Stimulated activated CD8-positive, alpha-beta memory T cell treated with anti-CD3 and anti-CD28 coated beads, Interleukin-7, amount 100 ng/mL, for 24 hours (primary cell): ENCODE measurements around the gene PAPPA.

ENCODE experiments used
- DNase-seq: peaks from one replicate; pipeline ENCODE4 v3.0.0-alpha.2; 2020; ENCODE audit warnings: low read depth

Gene PAPPA

DNA sequence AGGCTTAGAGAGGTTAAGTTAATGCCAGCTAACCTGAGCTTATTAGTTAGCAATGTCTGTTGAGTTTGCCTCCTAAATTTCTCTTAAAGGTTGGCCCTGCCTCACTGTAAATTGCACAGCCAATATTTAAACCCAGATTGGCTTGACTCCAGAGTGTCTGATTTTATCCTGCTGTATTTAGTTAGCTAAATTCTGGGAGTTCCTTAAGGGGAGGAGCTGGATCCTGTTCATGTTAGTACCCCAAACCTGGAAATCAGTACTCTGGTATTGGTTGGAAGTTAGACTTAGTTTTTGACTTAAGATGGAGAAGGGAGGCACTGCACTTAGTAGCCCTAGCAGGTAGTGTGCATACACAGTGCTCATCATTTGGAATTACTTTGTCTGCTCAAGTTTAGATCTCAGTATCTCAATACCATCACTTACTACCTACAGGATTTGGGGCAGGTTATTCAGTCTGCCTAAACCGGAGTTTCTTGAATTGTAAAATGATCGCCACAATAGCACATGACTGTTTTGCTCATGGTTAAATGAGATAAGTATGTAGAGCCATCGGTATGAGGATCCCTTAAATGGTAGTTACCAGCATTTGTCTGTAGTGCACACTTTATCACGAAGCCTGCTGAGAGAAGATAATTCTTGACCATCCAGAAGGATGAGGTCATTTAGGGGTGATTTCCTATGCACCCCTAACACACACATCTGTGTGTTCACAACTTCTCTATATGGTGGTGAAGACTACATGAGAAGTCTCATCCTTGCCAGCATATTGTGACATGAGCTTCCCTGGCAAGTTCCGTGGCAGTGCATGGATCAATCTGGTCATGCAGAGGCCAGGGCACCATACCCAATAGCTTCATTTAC, 268.8 kb downstream of the PAPPA start:
- no peak for DNase-seq

DNA sequence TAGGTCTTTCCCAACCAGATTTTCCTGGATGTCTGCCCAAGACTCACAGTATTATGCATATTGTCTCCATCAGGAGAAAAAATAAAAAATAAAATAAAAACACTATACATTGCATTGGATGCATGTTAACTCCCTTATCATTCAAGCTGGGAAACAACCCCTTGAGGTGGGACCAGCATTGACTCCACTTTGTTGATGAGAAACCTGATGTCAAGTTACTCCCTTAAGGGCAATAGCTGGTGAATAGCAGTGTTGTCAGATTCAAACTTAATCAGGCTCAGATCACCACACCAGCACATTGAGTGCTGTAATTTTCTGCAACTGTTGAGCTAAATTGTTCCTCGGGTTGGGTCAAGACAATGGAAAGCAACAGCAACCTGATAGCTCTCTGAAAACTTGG, 269.6 kb downstream of the PAPPA start:
- no peak for DNase-seq

DNA sequence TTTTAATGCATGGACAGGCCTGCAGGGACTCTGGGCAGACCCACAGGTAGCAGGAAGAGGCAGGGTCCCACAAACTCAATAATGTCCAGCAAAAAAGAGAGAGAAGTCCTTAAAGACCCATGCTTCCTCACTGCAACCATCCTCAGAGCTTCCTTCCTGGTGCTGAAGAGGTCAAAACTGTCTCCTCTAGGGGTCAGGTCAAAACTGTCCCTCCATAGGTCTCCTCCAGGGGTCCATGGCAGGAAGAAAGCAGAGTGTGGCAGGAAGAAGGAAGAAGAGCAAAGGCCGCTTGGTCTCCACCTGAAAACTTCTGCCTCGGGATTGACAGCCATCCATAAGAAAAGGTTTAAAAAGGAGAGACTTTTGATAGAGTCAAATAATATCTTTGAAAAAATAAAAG, 271.7 kb downstream of the PAPPA start:
- DNase-seq: no peak

DNA sequence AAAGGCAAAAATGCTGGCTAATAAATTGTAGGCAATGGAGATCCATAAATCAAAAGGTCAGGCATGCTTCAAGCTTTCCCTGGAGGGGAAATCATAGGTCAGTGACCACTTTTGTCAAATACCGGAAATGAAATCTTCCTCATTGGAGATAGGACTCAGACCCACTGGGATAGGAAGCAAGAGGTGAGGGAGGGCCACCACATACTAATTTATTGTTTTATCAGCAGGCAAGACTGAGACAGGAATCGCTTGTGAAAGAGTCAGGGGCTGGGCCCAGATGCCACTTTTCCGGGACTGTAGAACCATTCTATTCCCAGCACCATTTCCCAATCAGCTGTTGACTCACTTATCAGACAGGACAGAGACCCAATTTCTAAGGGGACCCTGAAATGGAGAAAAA, 277.3 kb downstream of the PAPPA start:
- DNase-seq: no peak

DNA sequence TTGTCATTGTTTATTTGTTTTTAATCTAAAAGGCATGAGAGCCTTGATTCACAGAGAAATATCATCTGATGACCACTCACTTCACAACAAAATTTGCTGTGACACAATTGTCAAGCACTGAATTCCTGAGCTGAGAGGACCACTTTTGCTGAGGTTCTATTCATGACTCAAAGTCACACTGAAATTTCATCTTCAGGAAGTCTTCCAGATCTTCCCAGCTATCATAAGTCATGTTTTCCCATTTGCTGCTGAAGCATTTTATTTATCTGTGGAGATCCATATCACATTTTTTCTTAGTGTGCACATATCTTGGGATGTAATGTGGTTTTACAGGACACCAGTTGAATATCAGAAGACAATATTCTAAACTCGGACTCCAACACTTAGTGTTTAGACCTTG, 278.5 kb downstream of the PAPPA start:
- DNase-seq: no peak

DNA sequence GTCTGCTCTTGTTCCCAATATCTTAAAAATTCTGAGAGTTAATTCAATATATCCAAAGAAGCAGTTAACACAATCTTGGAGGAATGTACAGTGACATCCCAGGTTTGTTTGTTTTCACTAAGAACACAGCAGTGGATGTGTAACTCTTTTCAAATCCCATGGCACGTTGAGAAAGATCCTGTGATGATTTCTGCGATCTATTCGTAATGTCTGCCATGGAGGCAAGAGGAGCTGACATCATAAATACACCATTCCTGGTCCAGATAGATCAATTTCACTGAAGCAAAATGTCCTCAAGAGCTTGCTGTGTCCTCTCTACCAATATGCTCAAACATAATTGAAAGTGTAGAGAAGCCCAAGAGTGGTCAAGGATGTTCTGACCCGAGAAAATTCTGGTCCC, 280.7 kb downstream of the PAPPA start:
- no peak for DNase-seq

DNA sequence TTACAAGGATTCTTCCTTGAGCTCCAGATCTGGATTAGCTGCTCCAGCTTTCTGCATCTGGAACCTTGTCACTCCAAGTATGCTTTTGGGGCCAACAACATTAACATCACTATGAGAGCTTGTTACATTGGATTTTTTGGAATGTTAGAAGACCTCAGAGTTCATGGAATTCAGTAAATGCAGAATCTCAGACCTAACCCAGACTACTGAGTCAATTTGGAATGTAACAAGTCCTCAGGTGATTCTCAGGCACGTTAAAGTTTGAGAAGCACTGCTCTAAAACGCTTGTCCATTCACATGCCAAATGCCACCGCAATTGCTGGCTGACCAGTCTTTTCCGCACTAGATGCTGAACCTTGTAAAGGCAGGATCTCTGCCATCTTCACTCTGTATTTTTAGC, 282.1 kb downstream of the PAPPA start:
- no peak for DNase-seq

DNA sequence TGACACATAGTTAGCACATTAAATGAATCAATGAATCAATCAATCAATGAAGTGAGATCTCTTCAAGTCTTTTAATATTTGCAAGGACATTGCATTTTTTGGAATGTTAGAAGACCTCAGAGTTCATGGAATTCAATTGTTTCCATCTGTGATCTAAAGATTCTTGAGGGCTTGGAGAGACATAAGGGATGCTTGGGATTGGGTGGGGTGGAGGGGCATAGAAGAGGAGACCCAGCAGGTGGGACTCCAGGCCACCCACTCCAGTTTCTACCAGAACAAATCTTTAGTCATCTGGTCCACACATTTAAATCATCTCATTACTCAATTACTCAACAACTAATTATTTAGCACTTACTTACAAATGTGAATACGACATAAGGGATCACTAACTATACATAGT, 282.5 kb downstream of the PAPPA start:
- DNase-seq: no peak

DNA sequence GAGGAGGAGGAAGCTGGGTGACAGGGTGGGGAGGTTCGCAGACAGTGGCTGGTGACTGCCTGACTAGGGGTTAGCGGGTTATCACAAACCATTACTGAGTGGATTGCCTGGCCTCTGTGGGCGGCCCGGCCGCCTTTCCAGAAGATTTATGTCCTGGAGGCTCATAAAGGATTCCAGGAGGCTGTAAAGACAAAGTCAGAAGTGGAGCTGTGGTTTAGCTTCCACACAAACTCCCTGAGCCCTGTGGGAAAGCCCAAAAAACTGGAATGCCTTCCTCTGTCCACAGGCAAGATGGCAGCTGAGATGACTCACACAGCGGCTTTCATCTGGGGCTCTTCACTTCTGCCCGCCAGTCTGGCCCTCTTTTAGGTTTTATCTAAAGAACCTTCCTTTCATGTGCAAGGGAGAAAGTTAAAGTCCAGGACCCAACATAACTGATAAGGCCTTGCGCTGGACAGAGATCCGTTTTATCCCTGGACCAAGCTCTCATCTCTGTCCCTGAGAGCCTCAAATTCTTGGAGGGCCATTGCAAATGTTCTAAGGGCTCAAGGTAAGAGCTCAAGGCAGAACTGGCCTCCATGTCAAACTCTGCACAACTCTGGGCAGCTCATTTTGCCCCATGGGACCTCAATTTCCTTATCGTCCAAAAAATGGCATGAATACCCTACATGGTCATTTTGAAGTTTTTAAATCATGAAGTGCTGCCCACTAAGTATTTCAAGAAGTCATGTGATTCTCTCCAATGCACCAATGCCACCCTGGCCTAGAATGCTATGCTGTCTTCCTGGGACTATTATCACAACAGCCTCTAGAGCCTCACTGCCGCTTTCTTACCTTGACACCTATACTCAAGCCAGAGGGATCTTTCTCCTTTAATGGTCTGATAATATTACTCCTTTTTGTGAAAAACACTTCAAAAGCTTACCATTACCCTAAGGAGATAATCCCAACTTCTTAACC, 284.1 kb downstream of the PAPPA start:
- no peak for DNase-seq

DNA sequence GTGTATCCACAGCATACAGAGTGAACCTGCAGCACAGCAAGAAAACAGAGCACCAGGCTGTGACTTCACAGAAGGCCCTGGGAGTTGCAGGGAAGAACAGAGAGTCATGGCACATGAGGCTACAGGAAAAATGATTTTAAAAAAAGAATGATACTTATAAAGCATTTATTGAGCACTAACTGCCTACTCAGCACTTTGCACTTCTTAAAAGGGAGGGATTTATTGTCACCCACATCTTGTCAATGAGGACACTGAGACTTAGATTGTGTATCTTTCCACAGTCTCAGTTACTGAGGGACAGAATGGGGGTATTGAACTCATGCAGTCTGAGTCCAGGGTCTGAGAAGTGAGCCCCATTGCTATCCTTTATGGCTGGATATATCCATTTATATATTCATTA, 288.9 kb downstream of the PAPPA start:
- no peak for DNase-seq

DNA sequence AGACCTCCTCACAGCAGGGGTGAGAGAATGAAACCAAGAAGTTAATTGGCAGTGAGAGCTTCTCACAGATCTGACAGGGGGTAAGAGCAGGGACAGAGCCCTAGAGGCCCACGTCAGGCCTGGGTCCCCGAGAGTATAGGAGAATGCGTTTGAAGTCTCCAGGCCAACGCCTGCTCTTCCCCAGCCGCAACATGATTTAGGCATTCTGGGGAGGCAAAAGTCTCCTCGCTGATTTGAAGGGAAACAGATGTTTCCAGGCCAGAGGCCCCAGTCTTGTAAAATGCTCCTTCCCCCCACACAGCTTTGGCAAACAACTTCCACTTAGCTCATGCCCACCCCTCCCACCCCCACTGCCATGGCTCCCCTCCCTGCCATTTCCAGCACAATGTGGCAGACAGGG, 294.3 kb downstream of the PAPPA start:
- DNase-seq: no peak

DNA sequence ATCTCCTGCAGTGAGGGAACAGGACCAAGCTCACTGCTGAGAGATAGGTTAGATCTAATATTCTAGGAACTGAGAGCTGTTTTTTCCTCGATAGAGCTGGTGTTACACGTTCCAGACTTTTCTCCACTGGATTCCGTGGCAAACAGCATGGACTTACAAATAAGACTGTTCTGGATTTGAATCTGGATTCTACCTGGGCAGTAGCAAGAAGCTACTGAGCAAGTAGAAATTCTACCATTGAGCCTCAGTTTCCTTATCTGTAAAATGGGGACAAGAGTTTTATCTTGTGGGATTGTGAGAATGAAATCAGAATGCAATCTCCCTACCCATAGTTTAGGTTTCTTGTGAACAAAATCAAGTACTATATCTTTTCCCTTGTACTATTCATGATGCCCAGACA, 294.8 kb downstream of the PAPPA start:
- no peak for DNase-seq

DNA sequence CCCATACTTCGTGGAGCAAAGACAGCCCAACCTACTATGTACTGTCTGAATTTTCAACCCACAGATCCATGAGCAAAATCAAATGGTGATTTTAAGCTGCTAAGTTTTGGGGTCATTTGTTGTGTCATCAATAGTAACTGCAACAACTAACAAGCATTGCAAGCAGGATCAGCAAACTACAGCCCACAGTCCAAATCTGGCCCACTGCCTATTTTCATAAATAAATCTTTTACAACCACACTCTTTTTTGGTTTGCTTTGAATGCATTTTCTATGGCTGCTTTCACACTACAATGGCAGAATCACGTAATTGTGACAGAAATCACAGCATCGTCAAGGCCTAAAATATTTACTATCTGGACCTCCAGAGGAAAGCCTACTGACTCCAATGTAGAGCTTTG, 296.4 kb downstream of the PAPPA start:
- DNase-seq: no peak

DNA sequence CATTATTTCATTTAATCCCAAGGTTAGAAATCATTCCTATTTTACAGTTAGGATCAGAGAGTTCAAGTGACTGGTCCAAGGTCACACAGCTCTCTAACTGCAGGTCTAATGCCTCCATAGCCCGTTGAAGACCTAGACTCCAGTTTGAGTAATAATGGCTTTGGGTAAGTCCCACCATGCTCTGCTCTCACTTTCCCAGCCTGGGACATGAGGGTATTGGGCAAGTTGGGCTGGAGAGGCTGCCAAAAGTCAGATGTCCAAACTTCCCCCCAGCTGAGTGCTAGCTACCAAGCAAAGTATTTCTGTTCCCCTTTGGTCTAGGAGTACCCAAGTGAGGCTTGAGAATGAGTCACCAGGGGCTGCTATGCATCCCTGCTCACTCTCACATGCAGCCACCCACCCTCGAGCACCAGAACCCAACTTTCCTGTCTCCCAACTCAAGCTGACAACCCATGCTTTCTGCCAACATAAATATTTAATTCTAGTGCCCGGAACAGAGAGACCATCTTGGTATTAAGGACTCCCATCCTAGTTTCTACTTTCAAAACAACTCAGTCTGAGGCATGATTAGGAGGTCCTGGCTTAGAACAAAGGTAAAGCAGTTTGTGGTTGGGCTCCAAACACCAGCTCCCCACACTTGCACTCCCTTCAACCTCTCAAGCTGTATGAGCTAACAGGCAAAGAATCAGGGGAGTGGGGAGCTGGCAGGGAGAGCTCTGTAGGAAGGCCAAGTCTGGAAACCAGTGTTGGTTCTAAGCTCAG, 297.0 kb downstream of the PAPPA start:
- DNase-seq: no peak

DNA sequence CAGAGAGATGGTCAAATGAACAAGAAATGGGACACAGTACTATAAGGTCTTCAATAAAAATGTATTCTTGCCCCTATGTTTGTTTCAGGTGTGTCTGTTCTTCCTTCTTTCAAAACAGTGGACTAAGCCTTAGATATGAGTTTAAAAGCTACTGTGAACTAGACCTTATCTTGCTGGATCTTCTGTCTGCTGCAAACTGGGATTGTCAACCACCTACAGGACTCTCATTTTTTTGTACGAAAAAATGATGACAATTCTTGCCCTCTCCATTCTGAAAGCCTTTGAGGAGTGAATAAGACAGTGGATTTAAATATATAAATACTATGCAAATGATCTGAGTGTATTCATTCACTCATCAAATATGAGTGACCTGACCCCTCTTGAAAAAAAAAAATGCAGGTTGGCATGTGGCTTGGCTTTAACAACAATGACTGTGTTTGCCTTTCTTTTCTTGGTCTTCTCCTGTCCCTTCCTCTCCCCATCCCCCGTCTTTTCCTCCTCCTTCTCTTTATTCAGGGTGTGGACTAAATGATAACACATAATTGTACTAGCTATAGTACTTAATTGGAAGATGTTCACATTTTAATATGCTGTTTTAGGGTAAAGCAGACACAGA, 298.0 kb downstream of the PAPPA start:
- DNase-seq: no peak
